AG10803 (cell line): Measurements from ENCODE around the gene VEGFC.

Source experiments
- DNase-seq: peaks from one replicate; pipeline ENCODE4 v3.0.0; 2010; ENCODE audit warnings: low read depth
- H3K4me3 ChIP-seq: 2 replicates; pipeline ENCODE4 v1.5.1; 2011; ENCODE audit warnings: mild to moderate bottlenecking, low read length, control low read depth
- TF ChIP-seq, protein P1 (sequence below): conservative IDR thresholded peaks from 2 replicates; pipeline ENCODE4 v1.5.1; 2011; ENCODE audit warnings: mild to moderate bottlenecking, low read length, control low read depth, inconsistent platforms

The VEGFC gene

DNA sequence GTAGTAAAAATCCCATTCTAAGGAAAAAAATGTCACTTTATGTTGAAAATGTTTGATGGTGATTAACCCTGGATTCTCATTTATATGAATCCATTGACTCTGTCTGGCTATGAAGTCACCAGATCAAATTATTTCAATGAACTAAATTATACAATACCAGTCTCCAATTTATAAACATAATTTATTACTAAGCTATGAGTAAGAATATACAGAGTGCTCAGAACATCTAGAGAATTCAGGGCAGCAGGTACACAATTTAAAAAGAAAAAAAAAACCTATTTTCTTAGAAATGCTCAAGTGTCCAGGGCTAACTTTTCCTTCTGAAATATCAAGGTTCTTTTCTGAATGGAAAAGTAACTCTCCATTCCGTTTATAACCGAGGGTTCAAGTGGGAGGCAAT, 48.6 kb downstream of the VEGFC start:
- H3K4me3 ChIP-seq: no peak overlapping the region
- DNase-seq: no peak
- TF ChIP-seq, protein P1, sequence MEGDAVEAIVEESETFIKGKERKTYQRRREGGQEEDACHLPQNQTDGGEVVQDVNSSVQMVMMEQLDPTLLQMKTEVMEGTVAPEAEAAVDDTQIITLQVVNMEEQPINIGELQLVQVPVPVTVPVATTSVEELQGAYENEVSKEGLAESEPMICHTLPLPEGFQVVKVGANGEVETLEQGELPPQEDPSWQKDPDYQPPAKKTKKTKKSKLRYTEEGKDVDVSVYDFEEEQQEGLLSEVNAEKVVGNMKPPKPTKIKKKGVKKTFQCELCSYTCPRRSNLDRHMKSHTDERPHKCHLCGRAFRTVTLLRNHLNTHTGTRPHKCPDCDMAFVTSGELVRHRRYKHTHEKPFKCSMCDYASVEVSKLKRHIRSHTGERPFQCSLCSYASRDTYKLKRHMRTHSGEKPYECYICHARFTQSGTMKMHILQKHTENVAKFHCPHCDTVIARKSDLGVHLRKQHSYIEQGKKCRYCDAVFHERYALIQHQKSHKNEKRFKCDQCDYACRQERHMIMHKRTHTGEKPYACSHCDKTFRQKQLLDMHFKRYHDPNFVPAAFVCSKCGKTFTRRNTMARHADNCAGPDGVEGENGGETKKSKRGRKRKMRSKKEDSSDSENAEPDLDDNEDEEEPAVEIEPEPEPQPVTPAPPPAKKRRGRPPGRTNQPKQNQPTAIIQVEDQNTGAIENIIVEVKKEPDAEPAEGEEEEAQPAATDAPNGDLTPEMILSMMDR: no peak

DNA sequence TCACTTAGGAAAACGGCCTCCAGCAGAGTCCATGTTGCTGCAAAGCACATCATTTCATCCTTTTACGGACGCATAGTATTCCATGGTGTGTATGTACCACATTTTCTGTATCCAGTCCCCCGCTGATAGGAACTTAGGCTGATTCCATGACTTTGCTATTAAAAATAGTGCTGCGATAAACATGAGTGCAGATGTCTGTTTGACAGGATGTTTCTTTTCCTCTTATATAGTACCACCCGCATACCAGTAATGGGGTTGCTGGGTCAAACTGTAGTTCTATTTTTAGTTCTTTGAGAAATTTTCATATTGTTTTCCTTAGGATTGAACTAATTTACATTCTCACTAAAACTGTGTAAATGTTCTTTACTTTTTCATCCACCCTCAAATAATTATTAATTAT, 50.5 kb downstream of the VEGFC start:
- TF ChIP-seq, protein P1: no peak
- DNase-seq: no peak
- no peak overlapping the region for H3K4me3 ChIP-seq

DNA sequence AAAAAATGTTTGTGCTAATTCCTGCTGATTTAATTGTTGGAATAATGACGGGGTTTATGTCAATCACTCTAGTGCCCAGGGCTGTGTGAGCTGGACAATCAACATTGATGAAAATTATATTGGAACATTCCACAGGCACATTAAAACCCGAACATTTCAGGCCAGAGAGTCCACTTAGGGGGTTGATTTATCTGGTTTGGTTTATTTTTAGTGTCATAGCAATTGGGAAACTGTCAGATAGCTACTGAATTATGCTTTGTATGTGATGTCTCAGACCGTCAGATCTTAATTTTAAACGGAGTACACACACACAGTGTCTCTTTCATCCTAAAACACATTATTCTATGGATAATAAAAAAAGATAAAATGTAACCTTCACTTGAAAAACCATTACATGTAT, 51.5 kb downstream of the VEGFC start:
- H3K4me3 ChIP-seq: no peak overlapping the region
- no peak for DNase-seq
- TF ChIP-seq, protein P1: no peak

DNA sequence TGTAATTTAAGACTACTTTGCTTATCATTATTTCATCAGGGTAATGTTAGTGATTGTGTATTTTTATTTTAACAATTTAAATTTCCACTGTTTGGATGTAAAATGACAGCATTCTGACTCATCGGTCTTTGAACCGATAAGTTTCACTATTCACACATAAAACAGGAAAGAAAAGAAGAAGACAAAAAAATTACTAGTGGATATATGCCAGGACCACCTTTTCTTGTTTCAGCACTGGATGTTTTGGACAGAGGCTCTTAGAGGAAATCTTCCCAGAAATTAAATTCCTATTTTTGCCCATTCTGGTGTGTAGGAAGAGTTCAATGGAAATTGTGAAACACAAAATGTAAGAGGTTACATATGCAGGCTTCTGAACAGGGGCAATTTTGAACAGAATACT, 57.4 kb downstream of the VEGFC start:
- no peak overlapping the region for H3K4me3 ChIP-seq
- TF ChIP-seq, protein P1: no peak
- DNase-seq: peak; percentile 21

DNA sequence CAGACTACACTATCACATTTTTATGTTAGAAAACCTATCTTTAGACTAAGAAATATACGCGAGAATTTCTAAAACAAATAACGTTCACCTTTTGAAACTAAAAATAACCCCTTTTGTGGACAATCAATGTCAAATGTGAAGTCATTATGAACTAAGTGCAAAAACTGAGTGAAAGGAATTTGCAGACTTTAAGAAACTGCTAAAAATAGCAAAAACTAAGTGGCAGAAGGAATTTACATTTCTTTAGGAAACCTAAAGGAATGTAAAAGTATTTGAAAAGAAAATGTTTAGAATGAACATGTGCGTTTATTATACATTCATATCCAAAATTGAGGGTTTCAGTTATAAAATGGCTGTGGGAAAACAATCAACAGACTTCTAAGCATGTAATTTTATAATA, 58.3 kb downstream of the VEGFC start:
- DNase-seq: no peak
- no peak overlapping the region for H3K4me3 ChIP-seq
- TF ChIP-seq, protein P1: no peak

DNA sequence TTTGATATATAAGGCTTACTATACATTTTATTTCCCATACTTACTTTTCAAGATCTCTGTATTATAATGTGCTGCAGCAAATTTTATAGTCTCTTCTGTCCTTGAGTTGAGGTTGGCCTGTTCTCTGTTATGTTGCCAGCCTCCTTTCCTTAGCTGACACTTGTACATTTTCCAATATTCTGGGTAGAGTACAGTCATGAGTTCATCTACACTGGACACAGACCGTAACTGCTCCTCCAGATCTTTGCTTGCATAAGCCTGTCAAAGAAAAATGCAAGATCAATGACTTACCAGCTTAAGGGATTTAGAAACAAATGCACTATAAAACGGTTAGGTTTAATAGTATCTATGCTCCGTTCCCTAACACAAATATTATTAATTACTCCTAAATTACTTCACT, 63.2 kb downstream of the VEGFC start:
- H3K4me3 ChIP-seq: no peak overlapping the region
- peak; percentile 60 for DNase-seq
- TF ChIP-seq, protein P1: no peak

DNA sequence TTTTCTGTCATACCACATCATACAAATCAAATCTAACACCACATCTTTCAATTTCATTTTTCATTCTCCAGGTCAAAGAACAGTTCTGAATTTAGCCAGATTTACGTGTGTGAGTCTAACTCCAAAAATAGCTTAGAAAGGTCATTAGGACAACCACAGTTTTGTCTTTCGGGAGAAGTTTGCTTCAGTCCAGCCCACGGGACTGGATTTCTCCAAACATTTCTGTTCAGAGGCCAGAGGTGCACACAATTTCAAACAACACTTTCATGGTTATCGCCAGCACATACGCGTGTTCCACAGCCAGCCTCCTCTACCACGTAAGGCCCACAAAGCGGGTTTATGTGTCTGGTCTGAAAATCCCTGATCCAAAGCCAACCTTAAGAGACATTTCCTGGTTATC, 65.9 kb downstream of the VEGFC start:
- H3K4me3 ChIP-seq: no peak overlapping the region
- no peak for DNase-seq
- TF ChIP-seq, protein P1: no peak
